Panc1 (cell line): ENCODE results near the gene YRDC. TPM values are rescaled to one million over a fixed set of nuclear protein-coding genes. Genes with fewer than 3 reads are reported as not detected.

Experiments used
- ATAC-seq: fragments of 200-7000 bp; cut with Tn5 transposase; 2 replicates; pipeline ENCODE4 v1.9.1; 2020; ENCODE audit warnings: mild to moderate bottlenecking, moderate library complexity
- BruUV-seq: library from RNA; stranded (reverse); fragments of 400-500 nt; replicated peaks from 2 replicates; lab custom pipeline; 2021; lab: Mats Ljungman, UMichigan
- CTCF ChIA-PET: fragments of 300-600 bp; sonication (Branson Sonifier 250); formaldehyde crosslinking; loops from one replicate; lab custom pipeline; 2022; ENCODE audit warnings: antibody characterized with exemption; lab: Charles Lee
- POLR2A ChIA-PET: fragments of 300-600 bp; sonication (Branson Sonifier 250); formaldehyde crosslinking; loops from one replicate; lab custom pipeline; 2022; ENCODE audit warnings: antibody characterized with exemption; lab: Charles Lee
- DNase-seq: peaks from one replicate; pipeline ENCODE4 v3.0.0-alpha.2; 2010; ENCODE audit warnings: low read depth, low spot score
- H3K27ac ChIP-seq: 2 replicates; pipeline ENCODE4 v1.5.1; 2011; ENCODE audit warnings: mild to moderate bottlenecking, low read length, inconsistent platforms
- H3K27me3 ChIP-seq: fragments of 200-500 bp; sonication (Bioruptor generic); 2 replicates; pipeline ENCODE4 v1.6.0; 2014; ENCODE audit warnings: low read length, inconsistent platforms; ENCODE audit not compliant: control insufficient read depth, insufficient read depth
- H3K36me3 ChIP-seq: fragments of 200-500 bp; sonication (Bioruptor generic); 2 replicates; pipeline ENCODE4 v1.5.1; 2014; ENCODE audit warnings: inconsistent platforms, mild to moderate bottlenecking, low read length, moderate library complexity; ENCODE audit not compliant: control insufficient read depth, insufficient read depth
- H3K4me1 ChIP-seq: 2 replicates; pipeline ENCODE4 v1.5.1; 2011; ENCODE audit warnings: inconsistent platforms, mild to moderate bottlenecking, low read length, moderate library complexity; ENCODE audit not compliant: control insufficient read depth, insufficient read depth
- H3K4me3 ChIP-seq, 2 experiments: 2 replicates each; pipeline ENCODE4 v1.5.1; 2011 to 2012; ENCODE audit warnings: low read depth in 2 of 2, low read length in 2 of 2, mild to moderate bottlenecking in 2 of 2, inconsistent platforms in 1 of 2, moderate library complexity in 1 of 2
- H3K9me3 ChIP-seq: fragments of 200-500 bp; sonication (Bioruptor generic); 2 replicates; pipeline ENCODE4 v1.5.1; 2014; ENCODE audit warnings: low read depth, mild to moderate bottlenecking, inconsistent platforms, low read length, moderate library complexity; ENCODE audit not compliant: control insufficient read depth, insufficient read depth
- CTCF ChIP-seq: fragments of 450-650 bp; IDR thresholded peaks from 2 replicates; pipeline ENCODE4 v1.5.1; 2017; ENCODE audit warnings: mild to moderate bottlenecking
- POLR2AphosphoS5 ChIP-seq: IDR thresholded peaks from 2 replicates; pipeline ENCODE4 v1.6.1; 2012; ENCODE audit warnings: mild to moderate bottlenecking, low read depth, low read length, moderate library complexity
- REST ChIP-seq, 2 experiments: IDR thresholded peaks; 2 replicates each; pipeline ENCODE4 v1.6.1; 2011 to 2012; ENCODE audit warnings: low read depth in 2 of 2, control low read depth in 1 of 2, low read length in 1 of 2, mild to moderate bottlenecking in 1 of 2, moderate library complexity in 1 of 2; ENCODE audit not compliant: insufficient read depth in 1 of 2
- SIN3A ChIP-seq: IDR thresholded peaks from 2 replicates; pipeline ENCODE4 v1.6.1; 2012; ENCODE audit warnings: low read depth, mild to moderate bottlenecking, low read length, moderate library complexity, borderline replicate concordance; ENCODE audit not compliant: insufficient read depth
- TCF7L2 ChIP-seq: IDR thresholded peaks from 2 replicates; pipeline ENCODE4 v1.6.1; 2011; ENCODE audit warnings: mild to moderate bottlenecking, low read depth, low read length, inconsistent platforms
- in situ Hi-C: cut with HindIII; loops from 2 replicates; pipeline ENCODE4 v1.10.0; 2016; ENCODE audit warnings: low sequenced_read_pairs, low pct_unique_long_range_greater_than_20kb
- intact Hi-C: fragments of 100-400 bp; cut with micrococcal nuclease; formaldehyde crosslinking; loops from one replicate; pipeline ENCODE4 v1.10.0; 2022; ENCODE audit not compliant: unreplicated experiment
- total RNA-seq: library from RNA; stranded (reverse); gene quantifications from one replicate; pipeline ENCODE4 v1.2.1, GENCODE V29; 2021; ENCODE audit not compliant: unreplicated experiment

Gene YRDC
- total RNA-seq, 1 experiment from 2014 or later: 24.0 TPM

GRCh38 chr1:37846647-37847339 is 38.8 kb upstream of the YRDC start:
- POLR2A ChIA-PET: interaction anchor here (0.6 kb wide), 1 partner anchor 48 kb away, joined by 6 read pairs; no protein-coding TSS in a partner anchor

GRCh38 chr1:37845786-37846185 is 37.8 kb upstream of the YRDC start:
- Histone ChIP-seq H3K4me1 (no peaks in the 10 kb centered on the region), H3K27ac (no peak overlapping the region), H3K9me3 (no peaks in the 10 kb centered on the region), H3K27me3 (no peaks in the 10 kb centered on the region), H3K4me3 (no peak overlapping the region), H3K36me3 (peaks cover under 1% of the 10 kb centered on the region; the same call in 1 of the 2 replicates)
- no peak for ATAC-seq
- POLR2A ChIA-PET: no interaction called here
- in situ Hi-C loops (no loop called here), intact Hi-C loops (no loop called here)
- TF ChIP-seq SIN3A (no peak), REST (IDR thresholded peaks at IDR 0.05; ENCODE audit: insufficient read depth in 1 of 2, low read depth in 2 of 2, low read length in 1 of 2) (no peak), TCF7L2 (no peak), POLR2AphosphoS5 (no peak), CTCF (no peak)
- no peak for DNase-seq
- CTCF ChIA-PET: no interaction called here
- BruUV-seq: no TSS peak

More at GRCh38 chr1:37846647-37847339, 38.8 kb upstream of the YRDC start:
- Histone ChIP-seq H3K36me3 (peaks cover 2% of the 10 kb centered on the region; the same call in 1 of the 2 replicates), H3K4me1 (no peaks in the 10 kb centered on the region), H3K9me3 (no peaks in the 10 kb centered on the region), H3K27me3 (no peaks in the 10 kb centered on the region), H3K4me3 (no peak overlapping the region), H3K27ac (no peak overlapping the region)
- intact Hi-C loops: no loop called here
- DNase-seq: no peak
- no peak for TF ChIP-seq REST (IDR thresholded peaks at IDR 0.05; ENCODE audit: insufficient read depth in 1 of 2, low read depth in 2 of 2, low read length in 1 of 2)
- no peak for TF ChIP-seq CTCF
- TF ChIP-seq POLR2AphosphoS5: no peak
- TF ChIP-seq TCF7L2: no peak
- no peak for TF ChIP-seq SIN3A
- in situ Hi-C loops: no loop called here
- ATAC-seq: no peak
- no TSS peak for BruUV-seq
- CTCF ChIA-PET: no interaction called here
